H1 (cell line): ENCODE results near the gene TNFSF12.

Source experiments
- BRCA1 ChIP-seq: IDR thresholded peaks from 2 replicates; pipeline ENCODE4 v1.6.1; 2012; ENCODE audit warnings: low read depth, low read length, improper control_type of control experiment
- CTCF ChIP-seq, 3 experiments: IDR thresholded peaks; 1 replicate in 2 of 3; 2 replicates in 1 of 3; pipeline versions ENCODE4 v1.5.1 to v1.6.1; 2011; ENCODE audit warnings: low read length in 3 of 3, mild to moderate bottlenecking in 3 of 3, inconsistent platforms in 2 of 3, low read depth in 1 of 3, moderate library complexity in 1 of 3; ENCODE audit not compliant: insufficient read depth in 1 of 3; ENCODE audit errors: control extremely low read depth in 1 of 3
- E2F6 ChIP-seq: IDR thresholded peaks from 2 replicates; pipeline ENCODE4 v1.6.1; 2012; ENCODE audit warnings: inconsistent platforms
- EGR1 ChIP-seq: IDR thresholded peaks from 2 replicates; pipeline ENCODE4 v1.6.1; 2011; ENCODE audit warnings: low read depth, low read length, borderline replicate concordance
- GABPA ChIP-seq: IDR thresholded peaks from 2 replicates; pipeline ENCODE4 v1.6.1; 2011; ENCODE audit warnings: mild to moderate bottlenecking, low read length, moderate library complexity, borderline replicate concordance; ENCODE audit not compliant: insufficient read depth
- JUN ChIP-seq: IDR thresholded peaks from 2 replicates; pipeline ENCODE4 v1.6.1; 2011; ENCODE audit warnings: low read depth, mild to moderate bottlenecking, improper control_type of control experiment, low read length
- NRF1 ChIP-seq: IDR thresholded peaks from 2 replicates; pipeline ENCODE4 v1.6.1; 2011; ENCODE audit warnings: mild to moderate bottlenecking, low read depth, low read length, improper control_type of control experiment
- POLR2A ChIP-seq, 2 experiments: IDR thresholded peaks; 1 replicate in 1 of 2; 2 replicates in 1 of 2; pipeline ENCODE4 v1.6.1; 2011; ENCODE audit warnings: low read depth in 2 of 2, low read length in 2 of 2, mild to moderate bottlenecking in 2 of 2; ENCODE audit errors: control extremely low read depth in 1 of 2
- POLR2AphosphoS5 ChIP-seq: IDR thresholded peaks from 2 replicates; pipeline ENCODE4 v1.6.1; 2011; ENCODE audit warnings: low read depth, low read length
- SRF ChIP-seq: IDR thresholded peaks from 2 replicates; pipeline ENCODE4 v1.6.1; 2011; ENCODE audit warnings: mild to moderate bottlenecking, low read depth, low read length, moderate library complexity
- TAF1 ChIP-seq: IDR thresholded peaks from 2 replicates; pipeline ENCODE4 v1.6.1; 2011; ENCODE audit warnings: mild to moderate bottlenecking, low read depth, low read length

GRCh38 chr17:7508145-7508544 lies 40.7 kb upstream of the TNFSF12 start:
- no peak for TF ChIP-seq EGR1
- no peak for TF ChIP-seq SRF
- TF ChIP-seq CTCF (IDR thresholded peaks at IDR 0.05; ENCODE audit: control extremely low read depth in 1 of 3, insufficient read depth in 1 of 3, low read depth in 1 of 3, low read length in 3 of 3): no peak
- TF ChIP-seq POLR2AphosphoS5: no peak
- no peak for TF ChIP-seq BRCA1
- no peak for TF ChIP-seq POLR2A (IDR thresholded peaks at IDR 0.05; ENCODE audit: control extremely low read depth in 1 of 2, low read depth in 2 of 2, low read length in 2 of 2)
- TF ChIP-seq TAF1: no peak
- no peak for TF ChIP-seq GABPA
- TF ChIP-seq NRF1: no peak
- TF ChIP-seq JUN: no peak
- no peak for TF ChIP-seq E2F6
